ENCODE results near the gene PROB1. TPM values are rescaled to one million over a fixed set of nuclear protein-coding genes. Genes with fewer than 3 reads are reported as not detected.
"Not testable (repeated sequence)": the region's sequence is repeated elsewhere in the genome, so short reads cannot be mapped to it uniquely, and the experiment has no call there.

Gene PROB1
- total and polyA plus RNA-seq, 5 donors: 22.2 to 38.5 (median 30.4) TPM

DNA sequence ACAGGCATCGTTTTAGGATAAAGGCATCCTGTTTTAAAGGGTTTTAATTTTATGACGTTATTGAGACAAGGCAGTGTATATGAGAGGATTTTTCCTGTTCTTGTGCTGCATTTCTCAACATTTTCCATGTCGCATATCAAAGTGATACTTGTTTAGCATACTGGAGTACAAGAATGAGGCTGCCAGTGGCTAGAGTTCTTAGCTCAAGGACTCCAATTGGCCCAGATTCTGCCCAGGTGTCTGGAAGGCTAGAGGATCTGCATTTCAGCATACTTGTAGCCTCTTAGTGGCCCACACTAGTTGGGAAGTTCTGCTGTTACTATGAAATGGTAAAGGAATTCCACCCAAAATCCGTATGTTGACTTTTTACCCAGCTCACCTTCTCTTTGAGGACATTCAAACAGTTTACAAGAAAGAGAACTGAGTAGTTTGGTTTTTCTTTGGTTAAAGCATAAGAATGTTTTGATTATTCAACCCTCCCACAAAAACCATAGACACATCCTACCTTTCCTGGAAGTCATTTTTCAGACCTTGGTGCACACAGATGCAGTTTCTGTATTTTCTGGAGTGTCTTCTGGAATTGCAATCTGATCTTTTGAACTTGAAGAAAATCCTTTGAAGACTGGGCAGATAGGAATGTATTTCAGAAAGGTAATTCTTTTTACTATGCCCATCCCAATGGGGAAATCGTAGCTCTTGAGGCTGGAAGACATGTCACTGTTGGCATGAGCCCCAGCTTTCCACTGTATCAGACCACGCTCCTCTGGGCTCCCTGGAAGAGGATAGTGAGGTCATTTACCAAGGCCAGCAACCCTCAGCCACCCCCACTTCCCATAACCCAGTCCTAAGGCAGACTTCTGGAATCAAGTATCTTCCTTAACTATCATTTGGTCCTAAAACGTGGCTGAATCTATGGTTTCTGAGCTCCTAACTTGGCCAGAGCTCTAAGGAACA, 23.1 kb downstream of the PROB1 start:
- no peaks in the 10 kb centered on the region for H3K9me3 ChIP-seq (ENCODE audit: control insufficient read depth, low read length)
- DNase-seq (no peak), ATAC-seq (peak; percentile 27 to 58)
- no peak overlapping the region for H3K4me3 ChIP-seq (ENCODE audit: low read length)
- no peaks in the 10 kb centered on the region for H3K27me3 ChIP-seq (ENCODE audit: control insufficient read depth, insufficient read depth)
- WGBS: 69% methylated on average over 7 of the region's 7 CpGs
- H3K4me1 ChIP-seq (ENCODE audit: control insufficient read depth, insufficient read depth, low read length): no peaks in the 10 kb centered on the region
- intact Hi-C loops (cut with DNase I): no loop called here
- H3K27ac ChIP-seq (ENCODE audit: low read length): no peak overlapping the region

DNA sequence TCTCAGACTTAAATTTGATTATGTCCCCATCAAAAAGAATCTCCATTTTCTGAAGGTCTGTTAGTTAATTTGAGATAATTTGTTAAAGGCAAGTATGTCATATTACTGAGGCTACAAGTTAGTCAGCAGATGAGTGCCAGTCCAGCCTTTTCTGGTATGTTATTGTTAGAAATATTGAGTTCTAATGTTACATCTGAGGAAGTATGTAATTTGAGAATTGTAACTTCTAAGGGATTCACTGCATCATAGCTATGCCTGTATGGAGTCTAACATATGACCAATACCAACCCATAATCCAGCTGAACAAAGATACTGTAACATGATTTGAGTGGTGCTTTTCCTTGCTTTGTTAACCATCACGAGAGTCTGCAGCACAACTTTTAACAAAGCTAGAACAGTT, 25.7 kb downstream of the PROB1 start:
- Histone ChIP-seq H3K4me1 (ENCODE audit: control insufficient read depth, insufficient read depth, low read length) (no peaks in the 10 kb centered on the region), H3K9me3 (ENCODE audit: control insufficient read depth, low read length) (no peaks in the 10 kb centered on the region), H3K27ac (ENCODE audit: low read length) (no peak overlapping the region), H3K27me3 (ENCODE audit: control insufficient read depth, insufficient read depth) (no peaks in the 10 kb centered on the region), H3K4me3 (ENCODE audit: low read length) (no peak overlapping the region)
- no peak for DNase-seq
- ATAC-seq: no peak
- intact Hi-C loops (cut with DNase I): no loop called here
- 91% methylated on average over 1 of the region's 1 CpG for WGBS

DNA sequence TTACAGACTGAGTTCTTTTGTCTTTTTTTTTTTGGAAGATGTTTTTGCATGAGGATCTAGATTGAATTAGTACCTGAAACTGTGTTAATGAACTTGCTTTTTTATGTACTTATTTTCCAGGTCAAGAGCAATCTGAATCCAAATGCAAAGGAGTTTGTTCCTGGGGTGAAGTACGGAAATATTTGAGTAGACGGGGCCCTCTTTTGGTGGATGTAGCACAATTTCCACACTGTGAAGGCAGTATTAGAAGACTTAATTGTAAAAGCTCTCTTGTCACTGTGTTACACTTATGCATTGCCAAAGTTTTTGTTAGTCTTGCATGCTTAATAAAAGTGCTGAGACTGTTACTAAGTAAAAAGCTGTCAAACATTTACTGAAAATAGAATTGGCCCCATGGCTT, 26.3 kb downstream of the PROB1 start:
- no peak for ATAC-seq
- Histone ChIP-seq H3K9me3 (ENCODE audit: control insufficient read depth, low read length) (no peaks in the 10 kb centered on the region), H3K27me3 (ENCODE audit: control insufficient read depth, insufficient read depth) (no peaks in the 10 kb centered on the region), H3K4me1 (ENCODE audit: control insufficient read depth, insufficient read depth, low read length) (no peaks in the 10 kb centered on the region), H3K4me3 (ENCODE audit: low read length) (no peak overlapping the region), H3K27ac (ENCODE audit: low read length) (no peak overlapping the region)
- WGBS: 59% methylated on average over 2 of the region's 2 CpGs
- no peak for DNase-seq
- intact Hi-C loops (cut with DNase I): no loop called here

DNA sequence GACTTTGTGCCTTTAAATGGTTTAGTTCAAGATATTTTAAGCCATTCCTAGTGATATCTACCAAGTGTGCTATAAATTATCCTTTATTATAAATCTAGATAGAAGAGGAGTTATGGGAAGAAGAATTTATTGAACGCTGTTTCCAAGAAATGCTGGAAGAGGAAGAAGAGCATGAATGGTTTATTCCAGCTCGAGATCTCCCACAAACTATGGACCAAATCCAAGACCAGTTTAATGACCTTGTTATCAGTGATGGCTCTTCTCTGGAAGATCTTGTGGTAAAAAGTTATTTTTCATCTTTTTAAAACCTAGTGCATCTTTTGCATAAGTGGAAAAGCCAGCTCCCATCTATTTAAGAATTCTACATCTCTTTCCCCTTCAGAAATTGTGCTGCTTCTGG, 30.4 kb downstream of the PROB1 start:
- no peak for DNase-seq
- intact Hi-C loops (cut with DNase I): no loop called here
- Histone ChIP-seq H3K4me1 (ENCODE audit: control insufficient read depth, insufficient read depth, low read length) (no peaks in the 10 kb centered on the region), H3K4me3 (ENCODE audit: low read length) (no peak overlapping the region), H3K27me3 (ENCODE audit: control insufficient read depth, insufficient read depth) (no peaks in the 10 kb centered on the region), H3K9me3 (ENCODE audit: control insufficient read depth, low read length) (no peaks in the 10 kb centered on the region), H3K27ac (ENCODE audit: low read length) (no peak overlapping the region)
- no peak for ATAC-seq
- WGBS: 70% methylated on average over 2 of the region's 2 CpGs

DNA sequence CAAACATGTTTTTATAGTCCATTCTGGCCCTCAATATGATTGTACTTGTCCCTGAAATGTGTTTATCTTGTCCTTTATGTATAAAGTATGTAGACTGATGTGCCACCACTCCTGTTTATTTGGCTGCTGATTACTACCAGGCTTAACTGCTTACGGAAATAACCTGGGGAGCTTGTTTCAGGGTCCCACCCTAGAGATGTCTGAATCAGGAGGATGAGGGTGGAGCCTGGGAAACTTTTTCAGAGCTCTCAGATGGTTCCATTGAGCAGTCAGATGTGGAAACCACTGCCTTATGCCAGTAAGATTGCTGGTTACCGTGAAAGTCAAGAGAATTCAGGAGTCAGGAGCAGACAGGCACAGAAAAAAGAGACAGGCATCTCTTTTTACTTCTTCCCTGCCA, 31.0 kb downstream of the PROB1 start:
- Histone ChIP-seq H3K4me3 (ENCODE audit: low read length) (no peak overlapping the region), H3K27ac (ENCODE audit: low read length) (no peak overlapping the region), H3K9me3 (ENCODE audit: control insufficient read depth, low read length) (no peaks in the 10 kb centered on the region), H3K4me1 (ENCODE audit: control insufficient read depth, insufficient read depth, low read length) (no peaks in the 10 kb centered on the region), H3K27me3 (ENCODE audit: control insufficient read depth, insufficient read depth) (no peaks in the 10 kb centered on the region)
- 77% methylated on average over 2 of the region's 2 CpGs for WGBS
- ATAC-seq (peak in 1 of 2 donors; percentile 58), DNase-seq (no peak)
- intact Hi-C loops (cut with DNase I): no loop called here

DNA sequence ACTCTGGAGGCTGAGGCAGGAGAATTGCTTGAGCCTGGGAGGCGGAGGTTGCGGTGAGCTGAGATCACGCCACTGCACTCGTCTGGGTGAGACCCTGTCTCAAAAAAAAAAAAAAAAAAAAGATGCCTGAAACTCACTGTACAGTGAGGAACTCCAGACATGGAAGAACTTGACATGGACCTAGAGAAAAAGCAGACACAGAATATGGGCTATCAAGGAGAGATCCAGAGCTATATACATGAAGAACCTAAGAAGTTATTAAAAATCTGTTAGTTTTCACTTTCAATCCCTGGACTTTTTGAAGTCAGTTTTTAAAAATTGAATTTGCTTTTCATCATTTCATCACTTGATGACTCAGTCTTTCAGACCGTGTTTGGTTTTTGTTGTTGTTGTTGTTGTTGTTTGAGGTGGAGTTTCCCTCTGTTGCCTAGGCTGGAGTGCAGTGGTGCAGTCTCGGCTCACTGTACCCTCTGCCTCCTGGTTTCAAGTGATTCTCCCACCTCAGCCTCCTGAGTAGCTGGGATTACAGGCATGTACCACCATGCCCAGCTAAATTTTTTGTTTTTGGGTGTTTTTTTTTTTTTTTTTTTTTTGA, 33.0 kb downstream of the PROB1 start:
- Histone ChIP-seq H3K27me3 (ENCODE audit: control insufficient read depth, insufficient read depth) (no peaks in the 10 kb centered on the region), H3K4me3 (ENCODE audit: low read length) (no peak overlapping the region), H3K4me1 (ENCODE audit: control insufficient read depth, insufficient read depth, low read length) (no peaks in the 10 kb centered on the region), H3K9me3 (ENCODE audit: control insufficient read depth, low read length) (no peaks in the 10 kb centered on the region), H3K27ac (ENCODE audit: low read length) (no peak overlapping the region)
- intact Hi-C loops (cut with DNase I): no loop called here
- WGBS: 85% methylated on average over 6 of the region's 6 CpGs
- DNase-seq: no peak
- ATAC-seq: no peak

DNA sequence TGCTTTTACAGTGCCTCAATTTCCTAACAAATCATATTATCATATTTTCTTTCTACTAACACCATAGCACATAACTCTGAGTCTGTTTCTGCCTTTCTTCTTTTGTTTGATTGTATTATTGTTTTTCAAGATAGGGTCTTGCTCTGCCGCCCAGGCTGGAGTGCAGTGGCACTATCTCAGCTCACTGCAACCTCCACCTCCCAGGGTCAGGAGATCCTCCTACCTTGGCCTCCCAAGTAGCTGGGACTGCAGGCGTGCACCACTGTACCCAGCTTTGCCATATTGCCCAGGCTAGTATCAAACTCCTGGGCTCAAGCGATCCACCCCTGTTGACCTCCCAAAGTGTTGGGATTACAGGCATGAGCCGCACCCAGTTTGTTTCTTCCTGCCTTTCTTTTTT, 34.5 kb downstream of the PROB1 start:
- no peak for ATAC-seq
- intact Hi-C loops (cut with DNase I): no loop called here
- no peak overlapping the region for H3K4me3 ChIP-seq (ENCODE audit: low read length)
- H3K4me1 ChIP-seq (ENCODE audit: control insufficient read depth, insufficient read depth, low read length): no peaks in the 10 kb centered on the region
- H3K9me3 ChIP-seq (ENCODE audit: control insufficient read depth, low read length): no peaks in the 10 kb centered on the region
- peak in 1 of 3 donors; percentile 16 for DNase-seq
- H3K27ac ChIP-seq (ENCODE audit: low read length): no peak overlapping the region
- H3K27me3 ChIP-seq (ENCODE audit: control insufficient read depth, insufficient read depth): no peaks in the 10 kb centered on the region
- 97% methylated on average over 4 of the region's 4 CpGs for WGBS

DNA sequence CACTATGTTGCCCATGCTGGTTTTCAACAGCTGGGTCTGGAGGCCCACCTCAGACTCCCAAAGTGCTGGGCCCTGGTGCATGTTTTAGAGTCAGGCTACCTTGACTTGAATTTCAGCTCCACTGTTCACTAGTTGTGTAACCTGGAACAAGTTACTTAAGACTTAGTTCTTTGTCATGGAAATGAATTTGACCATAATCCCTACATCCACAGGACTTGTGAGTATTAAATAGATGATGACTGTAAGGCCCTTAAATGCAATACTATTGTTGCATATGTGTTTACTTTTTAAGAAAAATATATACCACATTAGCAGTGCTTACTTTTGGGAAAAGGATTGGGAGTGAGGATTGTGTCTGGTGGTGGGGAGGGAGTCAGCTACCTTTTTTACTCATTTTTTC, 36.8 kb downstream of the PROB1 start:
- no peak for ATAC-seq
- H3K9me3 ChIP-seq (ENCODE audit: control insufficient read depth, low read length): no peaks in the 10 kb centered on the region
- intact Hi-C loops (cut with DNase I): no loop called here
- no peaks in the 10 kb centered on the region for H3K4me1 ChIP-seq (ENCODE audit: control insufficient read depth, insufficient read depth, low read length)
- no peak overlapping the region for H3K4me3 ChIP-seq (ENCODE audit: low read length)
- no peak for DNase-seq
- H3K27ac ChIP-seq (ENCODE audit: low read length): no peak overlapping the region
- H3K27me3 ChIP-seq (ENCODE audit: control insufficient read depth, insufficient read depth): no peaks in the 10 kb centered on the region

DNA sequence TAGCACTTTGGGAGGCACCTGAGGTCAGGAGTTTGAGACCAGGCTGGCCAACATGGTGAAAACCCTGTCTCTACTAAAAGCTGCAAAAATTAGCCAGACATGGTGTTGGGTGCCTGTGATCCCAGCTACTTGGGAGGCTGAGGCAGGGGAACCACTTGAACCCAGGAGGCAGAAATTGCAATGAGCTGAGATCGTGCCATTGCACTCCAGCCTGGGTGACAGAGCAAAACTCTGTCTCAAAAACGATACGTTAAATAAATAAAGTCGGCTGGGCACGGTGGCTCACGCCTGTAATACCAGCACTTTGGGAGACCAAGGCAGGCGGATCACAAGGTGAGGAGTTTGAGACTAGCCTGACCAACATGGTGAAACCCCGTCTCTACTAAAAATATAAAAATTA, 39.0 kb downstream of the PROB1 start:
- H3K27ac ChIP-seq (ENCODE audit: low read length); H3K4me3 ChIP-seq (ENCODE audit: low read length); DNase-seq; H3K27me3 ChIP-seq (ENCODE audit: control insufficient read depth, insufficient read depth); ATAC-seq; H3K4me1 ChIP-seq (ENCODE audit: control insufficient read depth, insufficient read depth, low read length); intact Hi-C loops (cut with DNase I); H3K9me3 ChIP-seq (ENCODE audit: control insufficient read depth, low read length): not testable (repeated sequence)
- WGBS: 94% methylated on average over 8 of the region's 8 CpGs

DNA sequence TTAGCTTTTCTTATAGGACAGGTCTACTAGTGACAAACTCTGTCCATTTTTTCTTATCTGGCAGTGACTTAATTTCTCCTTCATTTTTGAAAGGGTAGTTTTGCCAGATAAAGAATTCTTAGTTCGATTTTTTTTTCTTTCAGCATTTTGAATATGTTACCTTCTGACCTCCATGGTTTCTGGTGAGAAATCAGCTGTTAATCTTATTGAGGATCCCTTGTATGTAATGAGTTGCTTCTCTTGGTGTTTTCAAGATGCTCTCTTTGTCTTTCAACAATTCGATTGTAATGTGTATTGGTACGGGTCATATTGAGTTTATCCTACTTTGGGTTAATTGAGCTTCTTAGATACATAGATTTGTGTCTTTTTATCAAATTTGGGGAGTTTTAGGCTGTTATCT, 40.7 kb downstream of the PROB1 start:
- intact Hi-C loops (cut with DNase I): no loop called here
- 94% methylated on average over 3 of the region's 3 CpGs for WGBS
- no peak for ATAC-seq

DNA sequence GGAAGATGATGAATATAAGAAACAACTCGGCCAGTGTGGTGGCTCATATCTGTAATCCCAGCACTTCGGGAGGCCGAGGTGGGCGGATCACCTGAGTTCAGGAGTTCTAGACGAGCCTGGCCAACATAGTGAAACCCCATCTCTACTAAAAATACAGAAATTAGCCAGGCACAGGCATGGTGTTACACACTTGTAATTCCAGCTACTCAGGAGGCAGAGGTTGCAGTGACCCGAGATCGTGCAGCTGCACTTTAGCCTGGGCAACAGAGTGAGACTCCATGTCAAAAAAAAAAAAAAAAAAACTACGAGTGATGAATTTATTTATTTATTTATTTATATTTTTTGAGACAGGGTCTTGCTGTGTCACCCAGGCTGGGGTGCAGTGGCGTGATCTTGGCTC, 47.0 kb downstream of the PROB1 start:
- 94% methylated on average over 9 of the region's 9 CpGs for WGBS
- H3K27ac ChIP-seq (ENCODE audit: low read length); ATAC-seq; H3K27me3 ChIP-seq (ENCODE audit: control insufficient read depth, insufficient read depth); intact Hi-C loops (cut with DNase I); H3K4me3 ChIP-seq (ENCODE audit: low read length); H3K9me3 ChIP-seq (ENCODE audit: control insufficient read depth, low read length); H3K4me1 ChIP-seq (ENCODE audit: control insufficient read depth, insufficient read depth, low read length); DNase-seq: not testable (repeated sequence)

More for the DNA sequence above, 40.7 kb downstream of the PROB1 start:
- H3K9me3 ChIP-seq (ENCODE audit: control insufficient read depth, low read length): no peaks in the 10 kb centered on the region
- H3K27ac ChIP-seq (ENCODE audit: low read length): no peak overlapping the region
- H3K4me3 ChIP-seq (ENCODE audit: low read length): no peak overlapping the region
- H3K4me1 ChIP-seq (ENCODE audit: control insufficient read depth, insufficient read depth, low read length): peaks cover 2% of the 10 kb centered on the region
- no peaks in the 10 kb centered on the region for H3K27me3 ChIP-seq (ENCODE audit: control insufficient read depth, insufficient read depth)
- DNase-seq: no peak
